VCaP (cell line): ENCODE results near the gene ADGRG6.

Experiments used
- H3K27ac ChIP-seq: fragments of 450-650 bp; 2 replicates; pipeline ENCODE4 v1.5.1; 2017
- TF ChIP-seq, protein P1 (sequence below): fragments of 450-650 bp; conservative IDR thresholded peaks from 2 replicates; pipeline ENCODE4 v1.5.1; 2017; ENCODE audit warnings: mild to moderate bottlenecking, moderate library complexity

The ADGRG6 gene

GRCh38 chr6:142387997-142388815 is 86.4 kb downstream of the ADGRG6 start:
- H3K27ac ChIP-seq = no peak overlapping the region
- TF ChIP-seq, protein P1, sequence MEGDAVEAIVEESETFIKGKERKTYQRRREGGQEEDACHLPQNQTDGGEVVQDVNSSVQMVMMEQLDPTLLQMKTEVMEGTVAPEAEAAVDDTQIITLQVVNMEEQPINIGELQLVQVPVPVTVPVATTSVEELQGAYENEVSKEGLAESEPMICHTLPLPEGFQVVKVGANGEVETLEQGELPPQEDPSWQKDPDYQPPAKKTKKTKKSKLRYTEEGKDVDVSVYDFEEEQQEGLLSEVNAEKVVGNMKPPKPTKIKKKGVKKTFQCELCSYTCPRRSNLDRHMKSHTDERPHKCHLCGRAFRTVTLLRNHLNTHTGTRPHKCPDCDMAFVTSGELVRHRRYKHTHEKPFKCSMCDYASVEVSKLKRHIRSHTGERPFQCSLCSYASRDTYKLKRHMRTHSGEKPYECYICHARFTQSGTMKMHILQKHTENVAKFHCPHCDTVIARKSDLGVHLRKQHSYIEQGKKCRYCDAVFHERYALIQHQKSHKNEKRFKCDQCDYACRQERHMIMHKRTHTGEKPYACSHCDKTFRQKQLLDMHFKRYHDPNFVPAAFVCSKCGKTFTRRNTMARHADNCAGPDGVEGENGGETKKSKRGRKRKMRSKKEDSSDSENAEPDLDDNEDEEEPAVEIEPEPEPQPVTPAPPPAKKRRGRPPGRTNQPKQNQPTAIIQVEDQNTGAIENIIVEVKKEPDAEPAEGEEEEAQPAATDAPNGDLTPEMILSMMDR = peak; percentile 83

DNA sequence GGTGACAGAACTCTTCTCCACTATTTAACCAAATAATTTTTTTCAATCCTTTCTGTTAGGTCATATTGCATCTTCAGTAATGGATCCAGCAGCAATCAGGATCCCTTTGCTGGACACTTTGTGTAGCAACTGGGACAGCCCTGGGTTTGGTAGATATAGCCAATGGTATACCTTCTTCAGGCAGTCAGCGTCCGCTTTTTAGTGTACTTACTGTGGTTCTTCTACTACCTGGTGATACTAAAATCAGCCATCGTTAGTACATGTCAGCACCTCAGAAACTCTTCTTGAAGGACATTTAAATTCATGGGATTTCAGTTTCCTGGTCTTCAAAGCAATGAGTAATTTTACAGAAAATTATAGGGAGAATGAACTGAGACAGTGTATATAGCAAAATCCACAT is 93.5 kb downstream of the ADGRG6 start:
- H3K27ac ChIP-seq = no peak overlapping the region
- TF ChIP-seq, protein P1 = no peak

DNA sequence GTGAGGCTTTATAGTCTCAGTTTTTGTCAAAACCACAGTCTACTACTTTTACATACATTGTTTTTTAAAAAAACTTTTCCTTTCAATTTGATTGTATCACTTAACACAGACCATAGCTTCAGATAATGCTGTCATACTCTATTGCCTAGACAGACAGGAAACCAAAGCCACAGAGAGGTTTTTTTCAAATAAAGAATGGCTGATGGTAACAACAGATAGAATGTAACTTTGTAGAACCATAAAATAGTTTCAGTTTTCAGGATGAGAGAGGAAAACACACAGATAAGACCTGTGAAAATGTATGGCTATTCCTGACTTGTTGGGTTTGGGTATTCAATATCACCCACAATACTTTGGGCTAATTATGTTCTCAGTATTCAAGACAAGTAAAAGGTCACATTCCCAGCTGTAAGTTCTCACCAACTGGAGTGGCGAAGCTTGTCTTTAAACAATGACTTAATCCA is 94.0 kb downstream of the ADGRG6 start:
- TF ChIP-seq, protein P1 = no peak
- no peak overlapping the region for H3K27ac ChIP-seq

- no peak overlapping the region for H3K27ac ChIP-seq
- TF ChIP-seq, protein P1 = no peak
These were observed 96.5 kb downstream of the ADGRG6 start for GRCh38 chr6:142398353-142398752.

DNA sequence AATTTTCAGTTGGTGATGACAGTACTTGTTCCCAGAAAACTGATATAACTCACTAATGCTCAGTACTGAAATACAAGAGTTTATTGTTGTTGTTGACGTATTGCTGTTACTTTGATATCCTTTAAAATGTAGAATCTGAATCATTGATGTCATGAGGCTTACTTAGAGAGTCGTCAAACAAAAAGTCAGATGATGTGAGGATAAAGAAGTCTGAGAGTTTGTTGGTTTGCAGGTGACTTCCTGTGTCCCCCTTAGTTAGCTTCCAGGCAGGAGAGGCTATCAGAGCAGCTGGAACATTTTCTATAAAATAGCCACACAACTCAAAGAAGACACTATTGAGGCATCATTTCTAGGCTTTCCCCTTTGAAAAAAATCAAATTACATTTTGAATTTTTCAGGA is 97.9 kb downstream of the ADGRG6 start:
- no peak overlapping the region for H3K27ac ChIP-seq
- TF ChIP-seq, protein P1 = no peak

GRCh38 chr6:142400495-142400894 is 98.7 kb downstream of the ADGRG6 start:
- TF ChIP-seq, protein P1 = no peak
- H3K27ac ChIP-seq = no peak overlapping the region

- TF ChIP-seq, protein P1 = no peak
These were observed 100.0 kb downstream of the ADGRG6 start for GRCh38 chr6:142401838-142402237.

More at GRCh38 chr6:142401838-142402237, 100.0 kb downstream of the ADGRG6 start:
- H3K27ac ChIP-seq = no peak overlapping the region
